Measurements from ENCODE around the gene RGS8. TPM values are rescaled to one million over a fixed set of nuclear protein-coding genes. Genes with fewer than 3 reads are reported as not detected.

Gene RGS8
- total RNA-seq, 2 experiments from 2014 or later: not detected

DNA sequence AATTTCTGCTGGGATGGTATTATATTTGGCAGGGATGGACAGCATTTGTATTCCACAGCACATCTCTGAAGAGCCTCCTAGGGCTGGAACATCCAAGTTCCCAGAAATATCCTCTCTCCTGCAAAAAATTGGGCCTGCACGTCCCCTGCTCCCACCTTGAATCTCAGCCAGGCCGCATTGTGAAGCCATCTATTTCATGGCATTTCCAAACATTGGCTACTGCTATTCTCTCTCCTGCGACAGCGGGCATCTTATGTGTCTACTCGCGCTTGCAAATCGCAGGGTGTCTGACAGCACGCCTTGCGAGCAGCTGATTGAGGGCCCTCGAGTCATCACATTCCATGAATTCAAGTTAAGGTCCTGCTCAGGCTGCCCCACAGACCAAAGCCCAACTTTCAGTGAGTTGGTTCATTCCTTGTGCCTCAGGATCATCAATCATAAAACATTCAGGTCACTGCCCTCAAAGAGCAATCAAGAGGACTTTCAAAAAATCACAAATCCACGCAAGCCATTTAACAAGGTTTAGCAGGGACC is 15.8 kb downstream of the RGS8 start:
- peaks cover 7% of the 10 kb centered on the region for H3K4me1 Mint-ChIP-seq
- H3K27me3 Mint-ChIP-seq: peaks cover 32% of the 10 kb centered on the region
- no peak for DNase-seq
- peak overlapping the region; percentile 9 for H3K27ac Mint-ChIP-seq
- H3K9me3 Mint-ChIP-seq: no peaks in the 10 kb centered on the region
- no peaks in the 10 kb centered on the region for H3K36me3 Mint-ChIP-seq
- H3K4me3 Mint-ChIP-seq: no peak overlapping the region

DNA sequence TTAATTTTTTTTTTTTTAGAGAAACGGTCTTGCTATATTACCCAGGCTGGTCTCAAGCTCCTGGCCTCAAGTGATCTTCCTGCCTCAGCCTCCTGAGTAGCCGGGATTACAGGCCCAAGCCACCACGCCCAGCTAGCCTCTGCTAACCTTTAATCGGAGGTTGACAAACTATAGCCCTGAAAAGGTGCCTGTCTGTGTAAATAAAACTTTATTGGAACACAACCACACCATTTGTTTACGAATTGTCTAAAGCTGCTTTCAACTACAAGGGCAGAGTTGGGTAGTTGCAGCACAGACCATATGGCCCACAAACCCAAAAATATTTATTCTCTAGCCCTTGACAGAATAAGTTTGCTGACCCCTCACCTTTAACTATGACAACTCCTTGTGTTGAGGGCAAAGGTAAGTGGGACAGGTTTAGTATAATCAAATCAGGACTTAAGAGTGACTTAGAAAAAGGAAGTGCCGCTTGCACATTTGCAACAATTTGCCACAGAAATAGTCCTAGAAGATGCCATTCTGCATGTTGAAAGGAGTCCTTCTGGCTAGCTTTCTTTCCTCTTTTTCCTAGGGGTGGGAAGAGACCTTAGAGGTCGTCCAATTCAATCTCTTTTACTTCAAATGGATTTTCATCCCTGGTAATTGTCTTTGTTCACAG is 16.4 kb downstream of the RGS8 start:
- H3K4me3 Mint-ChIP-seq: no peak overlapping the region

DNA sequence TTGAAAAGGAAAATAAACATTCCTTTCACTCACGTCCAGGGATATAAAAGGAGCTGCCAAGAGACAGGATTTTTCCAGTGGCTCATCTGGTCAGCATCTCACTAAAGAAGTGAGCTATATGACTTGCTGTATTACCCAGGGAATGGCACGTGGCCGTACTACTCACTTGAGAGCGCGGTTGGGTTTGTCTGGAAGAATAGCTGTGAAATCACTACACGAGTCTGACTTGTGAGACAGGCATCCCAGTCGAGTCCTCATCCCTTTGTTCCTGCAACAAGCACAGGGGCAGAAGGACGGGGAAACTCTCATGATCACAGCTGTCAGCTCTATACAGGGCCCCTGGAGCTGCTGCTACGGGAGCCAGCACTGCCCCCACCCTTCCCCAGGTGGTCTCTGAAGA is 17.7 kb downstream of the RGS8 start:
- Mint-ChIP-seq H3K36me3 (no peaks in the 10 kb centered on the region), H3K4me3 (no peak overlapping the region), H3K27me3 (peaks cover 40% of the 10 kb centered on the region), H3K4me1 (peaks cover 7% of the 10 kb centered on the region), H3K27ac (no peak overlapping the region), H3K9me3 (no peaks in the 10 kb centered on the region)
- no peak for DNase-seq

More for the DNA sequence above, 16.4 kb downstream of the RGS8 start:
- no peaks in the 10 kb centered on the region for H3K36me3 Mint-ChIP-seq
- peaks cover 38% of the 10 kb centered on the region for H3K27me3 Mint-ChIP-seq
- no peaks in the 10 kb centered on the region for H3K9me3 Mint-ChIP-seq
- H3K27ac Mint-ChIP-seq: no peak overlapping the region
- no peak for DNase-seq
- peaks cover 7% of the 10 kb centered on the region for H3K4me1 Mint-ChIP-seq

DNA sequence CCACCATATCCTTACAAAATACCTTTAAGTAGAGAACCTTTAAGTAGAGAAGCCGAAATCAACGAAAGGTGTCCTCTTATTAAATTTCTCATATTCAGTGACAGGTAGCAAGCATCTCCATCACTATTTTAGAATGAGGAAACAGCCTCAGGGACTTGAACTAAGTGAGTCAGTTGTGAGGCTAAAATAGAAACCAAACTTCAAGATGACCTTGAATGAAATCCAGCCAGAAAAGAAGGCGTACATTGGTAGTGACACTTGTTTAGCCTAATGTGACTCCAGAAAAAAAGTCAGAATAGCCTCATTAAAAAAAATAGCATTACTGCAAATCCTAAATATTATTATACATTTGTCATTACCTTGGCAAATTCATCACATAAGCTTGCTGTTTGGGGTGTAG is 20.1 kb downstream of the RGS8 start:
- no peak overlapping the region for H3K27ac Mint-ChIP-seq

DNA sequence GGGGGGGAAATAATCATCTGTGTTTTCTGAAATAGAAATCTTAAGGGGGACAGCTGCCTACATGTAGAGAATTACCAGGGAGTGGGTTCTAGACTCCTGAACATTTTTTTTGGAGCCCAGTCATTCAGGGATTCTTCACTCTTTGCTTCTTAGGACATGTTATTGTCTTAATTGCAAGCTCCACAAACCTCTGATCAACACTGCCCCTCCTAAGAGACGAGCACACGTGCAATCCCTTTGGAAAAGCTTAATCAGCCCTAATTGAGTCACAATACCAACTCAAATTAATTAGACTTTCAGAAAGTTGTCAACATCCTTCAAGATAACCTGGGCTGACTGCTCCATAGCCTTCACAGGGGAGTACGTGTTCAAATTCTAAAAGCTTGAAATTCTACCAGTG is 21.4 kb downstream of the RGS8 start:
- Mint-ChIP-seq H3K27me3 (peaks cover 46% of the 10 kb centered on the region), H3K4me1 (peaks cover 7% of the 10 kb centered on the region), H3K36me3 (no peaks in the 10 kb centered on the region), H3K27ac (no peak overlapping the region), H3K9me3 (no peaks in the 10 kb centered on the region), H3K4me3 (no peak overlapping the region)
- DNase-seq: no peak

More for the DNA sequence above, 20.1 kb downstream of the RGS8 start:
- Mint-ChIP-seq H3K9me3 (no peaks in the 10 kb centered on the region), H3K27me3 (peaks cover 40% of the 10 kb centered on the region), H3K4me1 (peaks cover 7% of the 10 kb centered on the region), H3K4me3 (no peak overlapping the region), H3K36me3 (no peaks in the 10 kb centered on the region)
- no peak for DNase-seq

DNA sequence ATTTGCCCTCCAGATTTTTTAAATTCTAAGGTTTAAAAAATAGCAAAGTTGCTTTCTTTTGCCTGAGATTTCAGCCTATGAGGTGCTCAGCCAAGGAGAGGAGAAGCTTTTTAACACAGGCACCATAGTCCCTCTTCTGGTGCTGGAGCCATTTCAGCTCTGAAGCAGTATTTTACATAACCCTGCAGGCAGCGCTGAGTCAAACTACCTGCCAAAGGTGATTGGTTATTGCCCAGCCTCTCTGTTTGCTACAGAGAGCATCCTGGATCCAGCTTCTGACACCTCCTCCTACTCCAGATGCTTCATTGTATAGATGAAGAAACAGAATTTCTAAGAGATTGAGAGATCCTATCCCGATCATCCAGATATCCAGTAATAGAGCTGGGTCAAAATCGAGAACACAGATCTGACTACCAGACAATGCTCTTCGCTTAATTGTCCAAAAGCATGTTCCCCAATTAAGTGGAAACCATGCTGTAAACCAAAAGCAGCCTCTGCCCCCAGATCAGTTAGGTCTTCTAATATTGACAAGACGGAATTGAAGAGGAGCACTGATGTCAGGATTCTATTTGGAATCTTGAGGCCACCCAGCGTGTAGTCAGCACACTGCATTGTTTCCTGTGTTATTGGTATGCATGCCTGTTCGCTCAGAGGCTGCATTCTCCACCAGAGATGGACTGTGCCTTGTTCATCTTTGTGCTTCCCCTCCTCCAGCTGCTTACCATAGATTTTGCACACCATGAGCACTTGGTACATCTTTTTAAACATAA is 22.1 kb downstream of the RGS8 start:
- DNase-seq: no peak
- Mint-ChIP-seq H3K27me3 (peaks cover 51% of the 10 kb centered on the region), H3K36me3 (no peaks in the 10 kb centered on the region), H3K4me3 (no peak overlapping the region), H3K9me3 (no peaks in the 10 kb centered on the region), H3K27ac (no peak overlapping the region), H3K4me1 (peaks cover 7% of the 10 kb centered on the region)

DNA sequence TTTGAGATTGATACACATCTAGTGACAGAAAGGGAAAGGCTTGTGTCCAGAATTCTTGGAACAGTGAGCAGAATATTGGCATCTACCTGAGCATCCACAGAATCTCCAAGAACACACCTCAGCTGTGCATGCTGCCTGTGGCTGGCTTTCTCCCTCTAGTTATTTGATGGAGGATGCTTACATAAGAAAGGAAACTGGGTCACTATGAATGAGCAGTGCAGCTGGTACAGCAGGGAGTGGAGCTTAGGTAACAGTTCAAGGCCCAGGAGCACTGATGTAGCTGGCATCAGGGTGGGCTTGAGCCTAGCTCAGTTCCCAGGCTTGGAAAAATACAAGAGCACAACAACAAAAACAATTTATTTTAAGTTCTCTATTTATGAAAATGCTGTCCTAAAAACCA is 26.3 kb downstream of the RGS8 start:
- Mint-ChIP-seq H3K4me1 (no peaks in the 10 kb centered on the region), H3K9me3 (no peaks in the 10 kb centered on the region), H3K36me3 (no peaks in the 10 kb centered on the region), H3K27ac (no peak overlapping the region), H3K27me3 (peaks cover 43% of the 10 kb centered on the region), H3K4me3 (no peak overlapping the region)
- no peak for DNase-seq

DNA sequence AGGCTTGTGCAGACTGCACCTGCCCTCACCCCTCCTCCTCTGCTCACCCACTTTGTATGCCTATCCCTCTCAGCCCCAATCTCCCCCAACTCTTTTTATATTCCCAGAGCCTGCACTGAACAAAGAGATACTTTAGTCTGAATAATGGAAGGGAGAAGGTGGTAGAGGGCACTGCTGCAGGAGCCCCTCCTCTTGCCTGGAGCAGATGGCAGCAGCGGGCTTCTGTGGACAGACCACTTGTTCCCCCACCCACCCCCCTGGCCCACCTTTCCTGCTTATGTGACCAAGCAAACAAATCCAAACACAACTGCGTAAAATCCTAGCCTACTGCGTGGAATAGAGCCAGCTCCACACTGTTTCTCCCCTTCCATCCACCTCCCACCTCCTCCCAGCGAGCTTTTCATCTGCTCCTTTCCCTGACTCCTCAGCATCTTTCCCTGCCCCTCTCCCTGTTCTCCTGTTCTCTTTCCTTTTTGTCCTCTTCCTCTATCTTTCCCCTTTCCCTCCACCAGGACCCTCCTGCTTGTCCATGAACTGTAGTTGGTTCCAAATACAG is 27.5 kb downstream of the RGS8 start:
- Mint-ChIP-seq H3K9me3 (no peaks in the 10 kb centered on the region), H3K27me3 (peaks cover 32% of the 10 kb centered on the region), H3K27ac (no peak overlapping the region), H3K4me1 (no peaks in the 10 kb centered on the region), H3K4me3 (no peak overlapping the region), H3K36me3 (no peaks in the 10 kb centered on the region)
- no peak for DNase-seq

DNA sequence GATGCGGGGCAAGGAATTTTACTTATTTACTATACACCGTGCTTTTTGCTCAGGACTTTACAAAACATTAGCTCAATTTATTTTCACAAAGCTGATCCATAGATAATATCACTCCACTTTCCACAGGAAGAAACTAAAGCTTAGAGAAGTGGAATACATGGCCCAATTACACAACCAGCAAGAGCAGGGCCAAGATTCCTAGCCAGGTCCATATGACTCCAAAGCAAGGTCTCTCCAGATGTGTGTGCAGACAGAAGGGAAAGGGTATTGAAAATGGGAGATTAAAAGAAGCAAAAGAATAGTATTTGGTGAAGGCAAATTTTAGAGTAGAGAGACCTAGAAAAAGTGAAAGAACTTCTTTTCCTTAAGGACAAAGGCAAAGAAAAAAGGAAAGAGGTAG is 30.4 kb downstream of the RGS8 start:
- Mint-ChIP-seq H3K9me3 (no peaks in the 10 kb centered on the region), H3K27ac (no peak overlapping the region), H3K4me1 (peaks cover 11% of the 10 kb centered on the region), H3K36me3 (no peaks in the 10 kb centered on the region), H3K4me3 (no peak overlapping the region), H3K27me3 (peaks cover 18% of the 10 kb centered on the region)
- no peak for DNase-seq

DNA sequence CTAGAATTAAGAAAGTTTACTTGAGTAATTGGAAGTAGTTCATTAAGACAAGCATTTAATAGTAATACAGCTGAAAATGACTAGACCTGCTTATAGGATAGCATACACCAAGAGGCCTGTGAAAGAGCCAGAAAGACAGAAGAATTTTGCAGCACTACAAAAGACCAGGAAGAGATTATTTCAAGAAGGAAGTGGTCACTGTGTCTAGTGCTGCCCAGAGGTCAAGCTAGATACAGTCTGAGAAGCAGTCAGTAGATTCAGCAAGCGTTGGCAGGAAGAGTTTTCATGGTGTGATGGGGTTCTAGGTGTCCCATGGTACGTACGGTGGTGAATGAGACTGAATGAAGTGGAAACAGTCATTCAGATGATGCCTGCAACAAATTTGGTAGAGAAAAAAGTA is 31.5 kb downstream of the RGS8 start:
- Mint-ChIP-seq H3K27me3 (peaks cover 20% of the 10 kb centered on the region), H3K36me3 (no peaks in the 10 kb centered on the region), H3K4me3 (no peak overlapping the region), H3K9me3 (no peaks in the 10 kb centered on the region), H3K27ac (no peak overlapping the region), H3K4me1 (peaks cover 11% of the 10 kb centered on the region)
- DNase-seq: no peak

DNA sequence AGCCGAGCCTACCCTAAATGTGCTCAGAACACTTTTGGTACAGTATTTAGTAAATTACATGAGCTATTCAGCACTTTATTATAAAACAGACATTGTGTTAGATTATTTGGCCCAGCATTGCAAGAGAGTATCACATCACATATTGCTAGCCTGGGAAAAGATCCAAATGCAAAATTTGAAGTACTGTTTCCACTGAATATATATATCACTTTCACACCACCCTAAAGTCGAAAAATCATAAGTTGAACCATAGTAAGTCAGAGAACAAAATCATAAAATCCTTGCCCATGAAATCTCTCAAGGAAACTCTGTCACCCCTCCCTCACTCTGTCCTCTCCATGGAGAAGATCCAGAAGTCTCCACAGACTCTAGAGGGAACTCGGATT is 33.1 kb downstream of the RGS8 start:
- no peak overlapping the region for H3K27ac Mint-ChIP-seq
- H3K27me3 Mint-ChIP-seq: peaks cover 6% of the 10 kb centered on the region
- no peaks in the 10 kb centered on the region for H3K9me3 Mint-ChIP-seq
- peaks cover 11% of the 10 kb centered on the region for H3K4me1 Mint-ChIP-seq
- DNase-seq: no peak
- H3K4me3 Mint-ChIP-seq: no peak overlapping the region
- H3K36me3 Mint-ChIP-seq: no peaks in the 10 kb centered on the region

DNA sequence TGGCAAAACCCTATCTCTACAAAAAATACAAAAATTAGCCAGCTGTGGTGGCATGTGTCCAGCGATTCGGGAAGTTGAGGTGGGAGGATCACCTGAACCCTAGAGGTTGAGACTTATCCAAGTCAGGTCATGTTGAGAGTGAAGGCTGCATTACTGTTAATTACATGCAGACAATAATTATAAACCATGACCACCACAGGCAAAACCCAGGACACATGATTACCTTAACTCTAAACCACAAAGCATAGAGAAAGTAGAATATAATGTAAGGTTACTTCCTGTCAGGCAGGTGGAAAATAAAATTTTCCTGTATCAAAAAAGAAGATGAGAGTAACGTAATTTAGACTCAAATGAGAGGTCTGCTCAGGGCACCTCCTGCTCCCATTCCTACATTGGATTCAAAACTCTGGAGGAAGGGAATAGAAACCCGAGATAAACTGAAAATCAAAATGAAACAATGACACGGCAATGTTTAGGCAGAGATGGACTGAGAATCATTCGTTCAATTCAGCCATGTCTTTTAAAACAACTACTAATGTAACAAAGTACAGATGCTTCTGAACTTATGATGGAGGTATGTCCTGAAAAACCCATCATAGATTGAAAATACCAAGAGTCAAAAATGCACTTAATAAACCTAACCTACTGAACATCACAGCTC is 33.6 kb downstream of the RGS8 start:
- peaks cover 6% of the 10 kb centered on the region for H3K27me3 Mint-ChIP-seq
- no peaks in the 10 kb centered on the region for H3K36me3 Mint-ChIP-seq
- no peak overlapping the region for H3K27ac Mint-ChIP-seq
- H3K4me3 Mint-ChIP-seq: no peak overlapping the region
- DNase-seq: no peak
- H3K4me1 Mint-ChIP-seq: peaks cover 11% of the 10 kb centered on the region
- no peaks in the 10 kb centered on the region for H3K9me3 Mint-ChIP-seq

DNA sequence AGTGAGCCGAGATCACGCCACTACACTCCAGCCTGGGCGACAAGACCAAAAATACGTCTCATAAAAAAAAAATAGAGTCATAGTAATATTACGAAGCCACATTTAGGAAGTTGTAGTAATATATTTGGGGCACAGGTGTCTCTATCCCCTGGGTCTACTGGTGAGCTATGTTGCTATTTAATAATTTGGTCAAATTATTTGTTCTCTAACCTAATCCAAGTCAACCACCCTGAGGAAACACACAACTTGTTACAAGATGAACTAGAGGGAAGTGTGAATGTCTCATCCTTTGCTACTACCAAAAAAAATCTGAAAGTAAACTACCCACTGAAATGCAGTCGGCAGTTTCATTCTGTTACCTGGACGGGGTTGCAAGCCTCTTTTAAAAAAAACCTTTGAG is 35.3 kb downstream of the RGS8 start:
- Mint-ChIP-seq H3K27me3 (peaks cover 6% of the 10 kb centered on the region), H3K9me3 (no peaks in the 10 kb centered on the region)

DNA sequence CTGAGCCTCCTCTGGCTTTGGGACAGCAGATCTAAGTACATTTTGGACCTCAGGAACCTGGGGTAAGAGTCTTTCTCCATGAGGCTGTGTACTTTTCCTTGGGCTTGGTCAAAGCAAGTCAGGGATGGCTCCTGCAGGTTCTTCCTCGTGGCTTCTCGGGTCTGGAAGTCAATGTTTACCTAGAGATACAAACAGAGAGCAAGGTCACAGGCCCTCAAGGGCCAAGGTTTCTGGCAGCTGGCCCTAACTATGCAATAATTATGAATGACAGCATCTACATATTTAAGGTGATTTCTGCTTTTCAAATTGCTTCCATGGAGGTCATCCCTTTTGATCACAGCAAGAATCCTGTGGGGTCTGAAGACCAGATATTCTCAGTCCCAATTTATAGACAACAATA is 37.6 kb downstream of the RGS8 start:
- Mint-ChIP-seq H3K36me3 (no peaks in the 10 kb centered on the region), H3K9me3 (no peaks in the 10 kb centered on the region), H3K4me1 (peaks cover 11% of the 10 kb centered on the region), H3K27ac (no peak overlapping the region), H3K4me3 (no peak overlapping the region), H3K27me3 (peaks cover 6% of the 10 kb centered on the region)
- no peak for DNase-seq

More for the DNA sequence above, 35.3 kb downstream of the RGS8 start:
- DNase-seq: no peak
- Mint-ChIP-seq H3K4me3 (no peak overlapping the region), H3K36me3 (no peaks in the 10 kb centered on the region), H3K27ac (no peak overlapping the region), H3K4me1 (peaks cover 11% of the 10 kb centered on the region)

DNA sequence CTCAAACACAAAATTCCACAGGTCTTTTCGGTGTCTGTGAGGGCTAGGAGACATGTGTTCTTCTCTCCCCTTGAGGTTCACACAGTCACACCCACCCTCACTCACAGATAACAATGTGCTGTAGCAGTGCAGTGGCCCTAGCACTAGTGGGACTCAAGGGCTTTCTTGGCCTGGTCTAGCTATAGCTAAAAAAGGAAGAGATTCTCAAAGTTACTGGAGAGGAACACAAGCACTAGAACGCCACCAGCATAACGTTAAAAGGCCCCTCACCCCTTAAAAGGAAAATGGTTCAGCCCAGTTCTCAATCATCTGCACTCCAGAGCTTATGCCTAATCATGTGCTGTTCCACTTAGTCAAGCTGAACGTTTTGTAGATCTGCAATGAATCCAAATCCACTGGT is 39.5 kb downstream of the RGS8 start:
- H3K4me1 Mint-ChIP-seq: no peaks in the 10 kb centered on the region
- H3K27ac Mint-ChIP-seq: no peak overlapping the region
- no peak overlapping the region for H3K4me3 Mint-ChIP-seq
- DNase-seq: no peak
- no peaks in the 10 kb centered on the region for H3K9me3 Mint-ChIP-seq
- H3K27me3 Mint-ChIP-seq: peaks cover 6% of the 10 kb centered on the region
- no peaks in the 10 kb centered on the region for H3K36me3 Mint-ChIP-seq

All from activated naive CD8-positive, alpha-beta T cell treated with anti-CD3 and anti-CD28 coated beads for 36 hours (primary cell).